Measurements from ENCODE around the gene LRRC4.

Gene LRRC4

DNA sequence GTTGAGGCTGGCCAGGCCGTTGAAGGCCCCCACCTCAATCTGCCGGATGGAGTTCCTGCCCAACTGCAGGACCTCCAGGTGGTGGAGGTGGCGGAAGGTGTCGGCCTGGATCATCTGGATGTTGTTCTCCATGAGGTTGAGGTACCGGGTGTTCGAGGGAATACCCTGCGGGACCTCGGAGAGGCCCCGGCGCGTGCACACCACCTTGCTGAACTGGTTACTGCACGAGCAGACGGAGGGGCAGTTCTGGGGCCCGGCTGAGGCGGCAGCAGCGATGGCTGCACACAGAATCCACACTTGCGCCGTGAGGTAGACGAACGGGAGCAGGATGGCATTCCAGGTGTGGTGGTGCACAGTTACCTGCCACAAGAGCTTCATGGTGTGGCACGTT lies 979 bp downstream of the LRRC4 start:
- DNase-seq, result no peak

DNA sequence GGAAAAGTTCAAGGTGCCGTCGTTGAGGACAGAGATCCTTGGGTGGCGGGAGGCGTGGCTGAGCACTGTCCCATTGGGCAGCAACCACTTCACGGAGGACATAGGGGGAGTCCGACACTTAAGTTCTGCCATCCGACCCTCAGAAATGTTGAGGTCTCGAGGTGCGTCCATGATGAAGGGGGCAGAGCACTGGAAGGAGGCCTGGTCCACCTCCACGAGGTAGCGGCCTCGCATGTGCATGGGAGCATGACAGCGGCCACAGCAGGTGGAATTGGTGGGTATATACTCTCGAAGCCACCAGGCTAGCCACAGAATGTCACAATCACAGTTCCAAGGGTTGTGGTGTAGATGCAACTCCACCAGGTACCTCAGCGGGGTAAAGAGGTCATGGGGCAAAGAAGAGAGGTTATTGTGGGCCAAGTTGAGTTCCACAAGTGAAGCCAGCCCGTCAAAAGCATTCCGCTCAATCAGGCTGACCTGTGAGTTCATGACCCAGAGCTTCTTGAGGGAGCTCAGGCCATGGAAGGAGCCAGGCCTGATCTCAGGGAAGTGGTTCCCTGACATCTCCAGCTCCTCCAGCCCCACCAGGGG lies 1.7 kb downstream of the LRRC4 start:
- no peak for DNase-seq

DNA sequence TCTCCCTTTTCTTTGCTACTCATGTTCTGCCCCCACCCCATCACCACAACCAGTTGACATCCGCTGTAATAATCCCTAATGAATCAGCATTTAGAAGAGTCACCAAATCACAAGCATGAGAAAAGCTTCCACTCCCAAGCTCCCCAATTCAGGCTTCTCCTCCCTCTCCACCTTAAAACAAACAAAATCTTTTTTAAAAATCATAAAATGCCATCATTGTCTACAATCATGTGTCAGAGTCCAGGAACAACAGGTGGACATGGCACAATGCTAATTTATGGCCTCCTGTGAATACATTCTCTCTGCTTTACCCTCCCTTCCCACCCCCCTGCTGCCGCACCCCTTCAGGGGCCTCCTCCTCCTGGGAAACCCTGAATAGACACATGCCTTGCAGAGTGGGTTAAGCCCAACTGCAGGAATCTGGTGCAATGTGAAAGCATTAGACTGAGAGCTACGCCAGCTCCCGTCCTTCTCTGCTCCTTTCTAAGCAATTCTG lies 3.7 kb downstream of the LRRC4 start:
- no peak for DNase-seq

GRCh38 chr7:128026551-128026950 lies 4.7 kb downstream of the LRRC4 start:
- DNase-seq, result no peak

GRCh38 chr7:128025819-128026218 lies 5.4 kb downstream of the LRRC4 start:
- no peak for DNase-seq

DNA sequence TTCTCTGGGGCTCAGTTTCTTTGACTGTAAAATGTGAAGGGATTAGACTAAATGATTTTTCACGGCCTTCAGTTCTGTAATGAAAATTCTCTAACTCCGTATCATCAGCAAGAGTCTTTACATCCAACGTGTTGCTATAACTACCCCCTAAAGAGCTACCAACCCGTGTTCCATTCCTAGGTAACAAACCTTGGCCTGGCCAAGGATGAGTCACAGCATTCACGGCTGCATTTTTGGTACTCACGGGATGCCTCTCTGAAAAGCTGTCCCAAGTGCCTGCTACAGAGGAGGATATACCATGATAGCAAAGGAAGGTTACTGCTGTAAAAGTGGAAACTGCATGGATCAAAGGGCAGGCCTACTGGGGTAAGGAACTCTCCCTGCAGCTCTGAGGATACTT lies 5.9 kb downstream of the LRRC4 start:
- DNase-seq, result peak; percentile 36

- DNase-seq, result no peak
These were observed 7.1 kb downstream of the LRRC4 start for GRCh38 chr7:128024151-128024550.

- peak; percentile 80 for DNase-seq
These were observed 8.4 kb downstream of the LRRC4 start for GRCh38 chr7:128022631-128023532.

GRCh38 chr7:128021366-128021765 lies 9.9 kb downstream of the LRRC4 start:
- peak; percentile 48 for DNase-seq

DNA sequence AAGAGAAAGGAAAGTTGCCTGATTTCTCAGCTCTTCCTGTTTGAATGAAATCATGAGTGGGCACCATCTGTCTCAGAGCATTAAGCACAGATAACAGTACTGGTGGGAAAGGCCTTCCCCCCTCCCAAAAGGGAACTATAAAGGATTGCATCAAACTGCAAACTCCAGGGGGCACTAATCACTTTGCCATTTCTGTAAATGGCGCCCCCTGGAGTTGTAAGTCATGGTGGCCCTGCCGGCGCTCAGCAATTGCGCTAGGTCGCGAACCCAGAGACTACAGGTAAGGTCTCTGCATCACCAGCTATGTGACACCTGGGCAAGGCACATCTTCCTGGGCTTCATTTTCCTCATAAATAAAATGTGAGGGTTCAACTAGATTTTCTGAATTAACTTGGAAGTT lies 11.1 kb downstream of the LRRC4 start:
- DNase-seq, result no peak

GRCh38 chr7:128019288-128019687 lies 11.9 kb downstream of the LRRC4 start:
- DNase-seq, result no peak

GRCh38 chr7:128017862-128018845 lies 13.1 kb downstream of the LRRC4 start:
- DNase-seq, result no peak

DNA sequence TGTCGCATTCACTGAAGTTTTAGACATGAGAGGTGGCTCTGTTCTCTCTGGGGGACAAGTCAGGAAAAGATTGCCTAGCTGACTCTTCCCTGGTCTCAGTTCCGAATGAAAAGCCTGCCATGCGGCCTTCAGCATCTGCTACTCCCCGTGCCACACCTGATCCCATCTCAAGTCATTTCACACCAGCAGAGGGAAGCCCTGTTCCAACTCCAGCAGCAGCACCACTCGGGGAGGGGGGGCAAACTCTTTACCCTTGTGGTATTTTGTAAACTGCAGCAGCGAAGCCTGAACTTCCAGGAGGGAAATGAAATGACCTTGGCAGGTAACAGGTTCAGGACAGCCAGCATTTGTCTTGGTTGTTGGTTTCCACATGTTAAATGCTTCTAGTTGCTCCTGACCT lies 13.8 kb downstream of the LRRC4 start:
- no peak for DNase-seq

DNA sequence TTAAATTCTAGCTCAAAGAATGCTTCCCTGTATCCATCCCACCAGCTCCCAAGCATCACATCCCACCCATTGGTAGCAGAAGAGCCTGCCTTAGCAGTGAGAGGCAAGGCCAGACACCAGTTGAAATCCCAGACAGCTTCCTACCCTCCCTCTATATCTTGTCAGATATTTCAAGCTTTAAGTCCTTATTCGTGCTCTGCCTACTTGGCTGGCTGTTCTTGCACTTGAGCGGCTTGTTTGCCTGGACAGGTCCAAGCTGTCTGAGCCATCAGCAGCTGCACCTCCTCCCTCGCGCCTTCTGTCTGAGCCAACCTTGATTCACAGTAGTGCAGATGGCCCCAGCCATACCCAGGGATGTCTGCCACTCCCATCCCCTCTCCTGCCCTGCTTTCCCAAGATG lies 16.4 kb downstream of the LRRC4 start:
- DNase-seq, result no peak

DNA sequence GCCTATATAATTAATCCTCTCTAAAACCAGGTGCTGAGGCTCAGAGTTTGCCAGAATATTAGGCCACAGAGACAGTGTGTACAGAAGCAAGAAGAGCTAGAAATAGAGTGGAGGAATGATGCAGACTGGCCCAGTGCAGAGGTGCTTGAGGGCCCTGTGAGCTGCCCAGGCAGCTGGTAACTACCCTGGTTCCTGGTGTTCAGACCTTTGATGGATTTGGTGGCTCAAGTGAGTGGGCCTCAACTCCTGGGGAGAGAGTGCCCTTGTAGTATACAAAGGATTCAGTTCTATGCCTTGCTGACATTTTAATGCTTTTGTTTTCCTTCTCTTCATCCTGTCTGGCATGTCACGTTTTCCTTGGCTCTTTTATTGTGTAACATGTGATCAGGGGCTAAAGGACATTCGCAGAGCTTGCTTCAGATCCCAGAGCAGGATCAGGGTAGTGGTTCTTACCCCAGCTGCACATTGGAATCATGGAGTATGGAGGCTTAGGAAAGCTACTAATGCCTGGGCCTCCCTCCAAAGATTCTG lies 20.0 kb downstream of the LRRC4 start:
- DNase-seq, result no peak

DNA sequence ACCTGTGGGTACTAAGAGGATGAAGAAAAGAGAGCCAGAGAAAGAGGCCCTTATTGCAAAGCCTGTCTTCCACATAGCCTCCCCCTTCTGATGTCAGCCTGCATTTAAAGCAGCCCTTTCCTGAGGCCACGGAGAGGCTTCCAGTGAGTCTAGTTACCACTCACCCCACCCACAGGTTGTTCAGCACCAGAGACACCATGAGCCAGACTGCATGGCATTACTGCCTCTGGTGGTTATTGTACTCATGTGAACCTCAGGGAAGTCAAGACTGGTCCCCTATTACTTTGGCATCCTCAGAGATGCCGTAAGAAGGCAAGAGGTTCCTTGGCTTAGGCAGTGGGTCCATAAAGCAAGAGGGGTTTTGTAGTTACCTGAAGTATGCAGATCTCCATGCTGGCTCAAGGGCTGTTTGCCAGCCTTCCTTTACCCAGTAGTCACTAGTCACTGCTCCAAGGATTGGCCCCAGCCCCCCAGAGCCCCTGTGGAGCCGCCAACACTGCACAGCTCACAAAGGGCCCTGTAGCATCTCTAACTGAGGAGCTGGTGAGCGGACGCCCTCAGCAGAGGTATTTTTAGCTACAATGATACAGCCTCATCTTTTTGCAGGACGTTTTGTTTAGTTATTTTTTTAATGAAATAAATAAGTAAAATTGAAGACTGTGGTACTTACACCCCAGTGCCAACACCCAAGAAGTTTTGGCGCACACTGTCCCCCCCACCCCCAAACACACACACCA lies 20.7 kb downstream of the LRRC4 start:
- DNase-seq, result no peak

GRCh38 chr7:128008744-128009143 lies 22.5 kb downstream of the LRRC4 start:
- no peak for DNase-seq

GRCh38 chr7:128008141-128008540 lies 23.1 kb downstream of the LRRC4 start:
- DNase-seq, result no peak

DNA sequence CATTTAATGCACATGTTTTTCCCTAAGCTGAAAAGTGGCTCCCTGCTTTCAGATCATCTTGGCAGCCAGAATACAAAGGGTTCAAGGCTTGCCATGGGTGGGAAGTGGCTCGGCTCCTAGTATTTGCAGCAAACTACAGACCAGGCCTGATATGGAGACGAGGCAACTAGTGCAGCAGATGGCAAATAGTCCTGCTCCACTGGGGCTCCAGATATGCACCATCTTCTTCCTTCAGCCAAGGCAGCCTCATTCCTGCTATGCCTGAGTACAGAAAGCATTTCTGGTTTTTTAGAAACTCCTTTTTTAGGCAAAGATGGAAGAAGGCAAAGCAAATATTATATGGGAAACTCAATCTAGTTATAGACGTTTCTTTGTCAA lies 23.9 kb downstream of the LRRC4 start:
- no peak for DNase-seq

DNA sequence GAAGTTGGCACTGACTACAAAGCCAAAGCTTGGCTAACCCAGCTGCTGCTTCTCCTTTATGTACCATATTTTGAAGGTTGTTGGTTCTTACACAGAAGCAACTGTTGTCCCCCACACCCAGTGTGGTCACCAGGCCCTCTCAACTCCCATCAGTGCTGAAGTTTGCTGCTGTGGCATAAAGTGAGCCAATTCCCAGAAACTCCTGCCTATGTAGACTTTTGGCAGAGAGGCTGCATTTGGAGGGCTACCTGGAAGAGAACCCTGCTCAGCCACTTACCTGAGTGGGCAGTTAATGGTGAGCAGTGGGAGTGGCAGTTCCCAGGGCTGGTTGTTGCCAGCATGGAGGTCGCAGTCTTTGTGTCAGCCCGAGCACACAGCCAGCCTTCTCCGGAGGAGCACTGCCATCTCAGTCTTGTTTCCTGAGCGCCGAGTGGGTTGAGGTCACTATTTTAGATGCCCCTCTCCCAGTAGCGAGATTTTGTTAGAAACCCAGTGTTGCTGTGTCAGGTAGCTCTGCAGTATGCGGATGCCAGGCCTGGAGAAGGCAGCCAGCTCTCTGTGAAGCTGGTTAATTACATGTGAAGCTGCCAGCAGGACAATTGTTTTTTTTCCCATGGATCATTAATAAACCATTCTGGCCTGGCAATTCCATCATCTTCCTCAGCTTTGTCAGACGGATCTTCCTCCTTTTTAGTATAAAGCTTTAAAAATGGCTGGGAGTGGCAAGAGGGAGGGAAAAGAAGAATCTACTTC lies 24.5 kb downstream of the LRRC4 start:
- DNase-seq, result no peak

GRCh38 chr7:128005759-128006159 lies 25.5 kb downstream of the LRRC4 start:
- no peak for DNase-seq

Data from EL (cell line).